Measurements from ENCODE around the gene APCDD1. TPM values are rescaled to one million over a fixed set of nuclear protein-coding genes. Genes with fewer than 3 reads are reported as not detected.

The APCDD1 gene
- total RNA-seq, 1 experiment from 2014 or later: not detected

DNA sequence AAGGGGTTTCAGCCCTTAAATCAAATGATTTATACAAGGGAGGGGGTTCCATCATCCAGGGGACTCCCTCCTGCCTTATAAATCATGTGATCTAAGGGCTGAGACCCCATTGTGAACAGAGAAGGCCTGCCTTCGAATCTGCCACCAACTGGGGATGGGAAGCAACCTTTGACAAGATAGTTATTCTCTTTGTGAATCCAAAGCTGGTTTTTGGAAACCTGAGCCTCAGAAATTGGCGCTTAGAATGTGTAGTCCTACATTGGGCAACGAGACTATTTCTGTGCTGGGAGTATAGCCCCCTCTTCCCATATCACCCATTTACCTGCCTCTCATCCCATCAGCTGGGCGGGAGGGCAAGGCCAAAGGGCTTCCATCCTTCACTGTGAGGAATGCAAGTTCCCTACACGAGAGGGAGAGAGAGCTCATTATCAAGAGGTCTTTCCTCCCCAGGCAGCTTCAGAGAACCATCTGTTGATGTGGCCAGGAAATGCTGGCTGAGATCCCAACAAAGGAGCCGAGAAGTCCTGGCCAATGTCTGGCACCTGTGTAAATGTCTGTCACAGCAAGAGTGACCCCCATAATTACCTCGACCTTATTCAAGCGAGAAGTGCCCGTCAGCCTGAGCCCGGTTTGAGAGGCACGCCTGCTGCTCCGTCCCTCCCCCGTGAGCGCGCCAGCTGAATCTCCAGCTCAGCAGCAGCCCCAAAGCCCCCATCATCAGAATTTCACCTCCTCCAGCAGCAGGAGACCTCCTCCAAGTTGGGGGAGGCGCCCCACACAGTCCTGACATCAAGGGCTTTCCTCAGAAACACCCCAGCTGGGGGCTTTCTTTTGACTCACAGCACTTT is 48.4 kb upstream of the APCDD1 start:
- Histone ChIP-seq H3K9ac (ENCODE audit: low read length) (no peak overlapping the region), H4K20me1 (ENCODE audit: insufficient read depth) (no peaks in the 10 kb centered on the region), H3K36me3 (ENCODE audit: control insufficient read depth in 1 of 2, insufficient read depth in 2 of 2, low read length in 2 of 2) (no peaks in the 10 kb centered on the region), H3K27me3 (ENCODE audit: insufficient read depth, low read length) (peaks cover 38% of the 10 kb centered on the region), H3K27ac (ENCODE audit: low read depth, low read length) (no peak overlapping the region), H2AFZ (ENCODE audit: low read depth, low read length, poor library complexity, severe bottlenecking) (no peak overlapping the region), H3K4me1 (ENCODE audit: control insufficient read depth in 1 of 2, insufficient read depth in 2 of 2, low read length in 2 of 2) (no peaks in the 10 kb centered on the region), H3K4me3 (replicated peaks in 1 of 2; ENCODE audit: low read depth in 1 of 2, low read length in 2 of 2) (no peak overlapping the region), H3K79me2 (ENCODE audit: insufficient read depth, low read length) (no peaks in the 10 kb centered on the region), H3K9me3 (ENCODE audit: control insufficient read depth in 1 of 2, insufficient read depth in 1 of 2, low read depth in 1 of 2, low read length in 2 of 2) (no peaks in the 10 kb centered on the region), H3K4me2 (ENCODE audit: low read length) (no peak overlapping the region), H3K9me2 (ENCODE audit: insufficient read depth) (no peaks in the 10 kb centered on the region)
- DNase-seq (ENCODE audit: low read depth, low spot score): no peak
- ChIA-PET RAD21 (ENCODE audit: low non-redundant PET in 1 of 2, low total read pairs in 2 of 2, uncharacterized antibody in 2 of 2, unreplicated experiment in 2 of 2) (no interaction called here), POLR2A (no interaction called here), CTCF (no interaction called here)
- intact Hi-C loops (cut with micrococcal nuclease): no loop called here
- TF ChIP-seq SRF (IDR thresholded peaks at IDR 0.05; ENCODE audit: low read depth): no peak
- no peak for TF ChIP-seq EGR1 (IDR thresholded peaks at IDR 0.05; ENCODE audit: low read depth)
- TF ChIP-seq, protein P1, sequence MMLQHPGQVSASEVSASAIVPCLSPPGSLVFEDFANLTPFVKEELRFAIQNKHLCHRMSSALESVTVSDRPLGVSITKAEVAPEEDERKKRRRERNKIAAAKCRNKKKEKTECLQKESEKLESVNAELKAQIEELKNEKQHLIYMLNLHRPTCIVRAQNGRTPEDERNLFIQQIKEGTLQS (IDR thresholded peaks at IDR 0.05): no peak
- TF ChIP-seq SIN3A (IDR thresholded peaks at IDR 0.05; ENCODE audit: low read depth): no peak
- TF ChIP-seq, protein P2, sequence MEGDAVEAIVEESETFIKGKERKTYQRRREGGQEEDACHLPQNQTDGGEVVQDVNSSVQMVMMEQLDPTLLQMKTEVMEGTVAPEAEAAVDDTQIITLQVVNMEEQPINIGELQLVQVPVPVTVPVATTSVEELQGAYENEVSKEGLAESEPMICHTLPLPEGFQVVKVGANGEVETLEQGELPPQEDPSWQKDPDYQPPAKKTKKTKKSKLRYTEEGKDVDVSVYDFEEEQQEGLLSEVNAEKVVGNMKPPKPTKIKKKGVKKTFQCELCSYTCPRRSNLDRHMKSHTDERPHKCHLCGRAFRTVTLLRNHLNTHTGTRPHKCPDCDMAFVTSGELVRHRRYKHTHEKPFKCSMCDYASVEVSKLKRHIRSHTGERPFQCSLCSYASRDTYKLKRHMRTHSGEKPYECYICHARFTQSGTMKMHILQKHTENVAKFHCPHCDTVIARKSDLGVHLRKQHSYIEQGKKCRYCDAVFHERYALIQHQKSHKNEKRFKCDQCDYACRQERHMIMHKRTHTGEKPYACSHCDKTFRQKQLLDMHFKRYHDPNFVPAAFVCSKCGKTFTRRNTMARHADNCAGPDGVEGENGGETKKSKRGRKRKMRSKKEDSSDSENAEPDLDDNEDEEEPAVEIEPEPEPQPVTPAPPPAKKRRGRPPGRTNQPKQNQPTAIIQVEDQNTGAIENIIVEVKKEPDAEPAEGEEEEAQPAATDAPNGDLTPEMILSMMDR (IDR thresholded peaks at IDR 0.05 in 2 of 3, conservative IDR thresholded peaks at IDR 0.05 in 1 of 3; ENCODE audit: borderline replicate concordance in 1 of 3, insufficient read depth in 1 of 3, low read depth in 2 of 3, low read length in 2 of 3): no peak
- no peak for TF ChIP-seq EZH2phosphoT487 (IDR thresholded peaks at IDR 0.05; ENCODE audit: borderline replicate concordance)
- no peak for TF ChIP-seq JUND (IDR thresholded peaks at IDR 0.05)
- TF ChIP-seq ELF1 (IDR thresholded peaks at IDR 0.05; ENCODE audit: borderline replicate concordance, low read depth): no peak
- no peak for TF ChIP-seq ZNF274 (IDR thresholded peaks at IDR 0.05; ENCODE audit: low read depth, low read length)
- no peak for TF ChIP-seq FOSL1 (IDR thresholded peaks at IDR 0.05; ENCODE audit: low read depth)
- no peak for TF ChIP-seq SP1 (IDR thresholded peaks at IDR 0.05; ENCODE audit: low read depth)
- TF ChIP-seq YY1 (IDR thresholded peaks at IDR 0.05; ENCODE audit: extremely low read depth, insufficient replicate concordance, low read depth, low read length): no peak
- no peak for TF ChIP-seq POLR2AphosphoS5 (IDR thresholded peaks at IDR 0.05; ENCODE audit: low read depth, low read length)
- no peak for ATAC-seq
- no TSS peak for BruUV-seq (replicated peaks)
